Measurements from ENCODE around the gene ZNF385C. TPM values are rescaled to one million over a fixed set of nuclear protein-coding genes. Genes with fewer than 3 reads are reported as not detected.
A peak's percentile ranks its signal among the peaks of the same experiment; 100 is the strongest.

ZNF385C gene
- total and polyA plus RNA-seq, 2 of the 13 experiments (the other 11 are each of a cell fraction or from before 2014, with no cell fraction given): 2.3 to 6.1 TPM

- TF ChIP-seq RARA (CRISPR knock-in tag; IDR thresholded peaks at IDR 0.05) (peak; percentile 5; the same call in 1 of the 2 replicates), KDM5B (CRISPR knock-in tag; IDR thresholded peaks at IDR 0.05; ENCODE audit: borderline replicate concordance) (0 out of 2 replicates have a peak, but pooled peaks have one; percentile 42), TEAD3 (CRISPR knock-in tag; optimal IDR thresholded peaks at IDR 0.05; ENCODE audit: borderline replicate concordance) (peak; percentile 37), ZNF337 (CRISPR knock-in tag; IDR thresholded peaks at IDR 0.05; ENCODE audit: borderline replicate concordance, low read depth) (0 out of 2 replicates have a peak, but pooled peaks have one; percentile 14), DRAP1 (CRISPR knock-in tag; IDR thresholded peaks at IDR 0.05) (no peak; the same call in 1 of the 2 replicates), KAT2B (IDR thresholded peaks at IDR 0.05; ENCODE audit: borderline replicate concordance, low read depth, low read length) (no peak), ZBTB7B (CRISPR knock-in tag; IDR thresholded peaks at IDR 0.05) (no peak), ZNF567 (CRISPR knock-in tag; IDR thresholded peaks at IDR 0.05; ENCODE audit: borderline replicate concordance) (0 out of 2 replicates have a peak, but pooled peaks have one; percentile 32), PITX1 (CRISPR knock-in tag; IDR thresholded peaks at IDR 0.05) (peak; percentile 13; the same call in 1 of the 2 replicates), ZUFSP (CRISPR knock-in tag; IDR thresholded peaks at IDR 0.05; ENCODE audit: borderline replicate concordance) (no peak), PRDM15 (CRISPR knock-in tag; IDR thresholded peaks at IDR 0.05) (no peak), DZIP1 (CRISPR knock-in tag; IDR thresholded peaks at IDR 0.05) (no peak), LCORL (IDR thresholded peaks at IDR 0.05) (no peak), LCORL (CRISPR knock-in tag; IDR thresholded peaks at IDR 0.05) (no peak), ZNF468 (CRISPR knock-in tag; IDR thresholded peaks at IDR 0.05) (no peak), ZNF501 (CRISPR knock-in tag; IDR thresholded peaks at IDR 0.05) (no peak), ZNF747 (CRISPR knock-in tag; IDR thresholded peaks at IDR 0.05; ENCODE audit: borderline replicate concordance) (no peak)
- TF ChIP-seq, protein P1, sequence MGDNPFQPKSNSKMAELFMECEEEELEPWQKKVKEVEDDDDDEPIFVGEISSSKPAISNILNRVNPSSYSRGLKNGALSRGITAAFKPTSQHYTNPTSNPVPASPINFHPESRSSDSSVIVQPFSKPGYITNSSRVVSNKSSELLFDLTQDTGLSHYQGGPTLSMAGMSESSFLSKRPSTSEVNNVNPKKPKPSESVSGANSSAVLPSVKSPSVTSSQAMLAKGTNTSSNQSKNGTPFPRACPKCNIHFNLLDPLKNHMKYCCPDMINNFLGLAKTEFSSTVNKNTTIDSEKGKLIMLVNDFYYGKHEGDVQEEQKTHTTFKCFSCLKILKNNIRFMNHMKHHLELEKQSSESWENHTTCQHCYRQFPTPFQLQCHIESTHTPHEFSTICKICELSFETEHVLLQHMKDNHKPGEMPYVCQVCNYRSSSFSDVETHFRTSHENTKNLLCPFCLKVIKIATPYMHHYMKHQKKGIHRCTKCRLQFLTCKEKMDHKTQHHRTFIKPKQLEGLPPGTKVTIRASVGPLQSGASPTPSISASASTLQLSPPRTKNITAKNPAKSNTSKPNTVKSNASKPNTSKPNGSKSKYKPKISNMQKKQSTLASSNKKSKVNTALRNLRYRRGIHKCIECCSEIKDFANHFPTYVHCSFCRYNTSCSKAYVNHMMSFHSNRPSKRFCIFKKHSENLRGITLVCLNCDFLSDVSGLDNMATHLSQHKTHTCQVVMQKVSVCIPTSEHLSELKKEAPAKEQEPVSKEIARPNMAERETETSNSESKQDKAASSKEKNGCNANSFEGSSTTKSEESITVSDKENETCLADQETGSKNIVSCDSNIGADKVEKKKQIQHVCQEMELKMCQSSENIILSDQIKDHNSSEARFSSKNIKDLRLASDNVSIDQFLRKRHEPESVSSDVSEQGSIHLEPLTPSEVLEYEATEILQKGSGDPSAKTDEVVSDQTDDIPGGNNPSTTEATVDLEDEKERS (CRISPR knock-in tag; IDR thresholded peaks at IDR 0.05): 0 out of 2 replicates have a peak, but pooled peaks have one; percentile 45
Observed at GRCh38 chr17:42049834-42050392, 48.4 kb downstream of the ZNF385C start (continued).
